NCI-H2107 (cell line): ENCODE data around the gene ASPDH.

Experiments
- DNase-seq: peaks from one replicate; lab custom pipeline; 2025; lab: John Stamatoyannopoulos, UW

ASPDH gene

DNA sequence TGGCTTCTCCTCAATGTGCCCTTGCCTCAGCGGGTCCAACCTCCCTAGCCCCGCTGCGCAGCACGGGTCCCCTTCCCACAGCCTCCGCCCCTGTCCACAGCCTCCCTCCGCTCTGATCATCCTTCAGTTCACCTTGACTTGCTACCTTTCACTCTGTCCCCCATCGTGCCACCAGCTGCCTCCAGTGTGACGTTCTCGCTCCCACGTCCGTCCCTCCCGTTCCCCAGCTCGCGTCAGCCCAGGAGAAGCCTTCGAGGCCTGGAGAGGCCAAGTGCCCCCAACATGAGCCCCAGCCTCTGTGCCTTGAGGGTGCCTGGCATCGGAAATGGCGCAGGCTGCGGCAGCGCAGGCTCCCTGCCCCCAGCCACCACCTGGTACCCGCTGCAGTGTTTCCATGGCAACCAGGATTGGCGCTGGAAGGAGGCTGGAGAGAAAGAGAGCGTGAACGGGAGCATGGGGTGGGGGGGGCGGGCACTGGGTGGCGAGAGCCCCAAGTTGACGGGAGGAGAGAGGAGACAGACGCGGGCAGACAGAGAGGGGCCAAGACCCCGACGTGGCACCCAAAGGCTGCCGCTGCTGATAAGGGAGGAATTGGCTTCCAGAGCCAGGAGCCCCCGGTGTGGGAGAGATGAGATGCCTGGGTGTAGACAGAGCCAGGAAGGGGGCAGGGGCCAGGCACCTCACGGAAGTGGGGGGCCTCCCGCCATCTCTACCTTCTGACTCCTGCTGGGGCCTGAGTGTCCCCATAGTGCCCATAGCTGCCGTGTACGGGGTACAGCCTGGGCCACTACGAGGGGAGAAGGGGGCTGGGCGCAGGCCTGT, 844 bp upstream of the ASPDH start:
- no peak for DNase-seq

GRCh38 chr19:50512999-50513745, 541 bp downstream of the ASPDH start:
- DNase-seq = no peak

GRCh38 chr19:50512112-50512998, 1.4 kb downstream of the ASPDH start:
- no peak for DNase-seq

DNA sequence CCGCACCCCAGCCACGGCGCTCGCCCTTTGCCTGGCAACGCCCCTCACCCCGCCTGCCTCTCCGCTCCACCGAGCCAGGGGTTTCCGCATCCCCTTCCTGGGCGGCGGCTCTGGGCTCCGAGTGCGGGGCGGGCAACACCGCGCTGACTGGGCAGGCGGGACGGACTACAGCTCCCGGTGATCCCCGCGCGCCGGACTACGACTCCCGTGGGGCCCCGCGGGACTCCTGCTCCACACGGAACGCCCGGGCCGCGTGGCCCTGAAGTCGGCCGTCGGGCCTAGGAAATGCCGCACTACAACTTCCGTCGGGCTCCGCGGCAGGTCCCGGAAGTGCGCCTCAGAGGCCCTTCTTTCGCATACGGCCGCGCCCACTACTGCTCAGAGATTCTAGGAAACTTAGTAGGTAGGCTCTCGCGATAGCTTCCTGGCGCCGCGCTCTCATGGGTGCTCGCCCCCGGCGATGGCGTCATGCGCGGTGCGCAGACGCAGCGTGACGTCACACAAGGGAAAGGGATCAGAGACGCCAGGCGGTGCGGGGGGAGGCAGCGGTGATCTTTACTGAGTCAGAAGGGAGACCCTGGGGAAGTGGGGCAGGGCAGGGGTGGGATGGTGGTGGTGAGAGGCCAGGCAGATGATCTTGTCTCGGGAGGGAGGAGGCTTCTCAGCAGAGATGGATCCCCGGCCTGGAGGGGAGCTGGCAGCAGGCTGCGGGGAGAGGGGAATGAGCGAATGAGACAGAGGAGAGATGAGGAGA, 2.5 kb downstream of the ASPDH start, which contains the start of gene JOSD2:
Gene JOSD2 (minus strand): TSS at position 123 of the 754 bp plus-strand sequence. CDS start 760 bp downstream, outside the sequence.
- peak; percentile 97 for DNase-seq

DNA sequence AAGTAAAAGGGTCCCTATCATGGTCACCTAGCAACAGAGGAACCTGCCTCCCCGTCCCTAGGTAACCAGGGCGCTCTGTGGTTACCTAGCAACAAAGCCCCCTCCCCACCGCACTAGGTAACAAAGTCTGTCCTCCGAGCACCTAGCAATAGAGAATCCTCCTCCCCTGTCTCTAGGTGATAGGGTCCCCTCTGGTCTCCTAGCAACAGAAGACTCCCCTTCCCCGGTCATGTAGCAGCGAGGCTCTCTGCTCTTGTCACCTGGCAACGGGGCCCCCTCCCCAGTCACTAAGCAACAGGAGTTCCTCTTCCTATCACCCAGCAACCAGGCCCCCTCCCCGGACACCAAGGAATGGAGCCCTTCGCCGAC, 3.0 kb downstream of the ASPDH start:
- DNase-seq = no peak

GRCh38 chr19:50510121-50510670, 3.5 kb downstream of the ASPDH start:
- no peak for DNase-seq

DNA sequence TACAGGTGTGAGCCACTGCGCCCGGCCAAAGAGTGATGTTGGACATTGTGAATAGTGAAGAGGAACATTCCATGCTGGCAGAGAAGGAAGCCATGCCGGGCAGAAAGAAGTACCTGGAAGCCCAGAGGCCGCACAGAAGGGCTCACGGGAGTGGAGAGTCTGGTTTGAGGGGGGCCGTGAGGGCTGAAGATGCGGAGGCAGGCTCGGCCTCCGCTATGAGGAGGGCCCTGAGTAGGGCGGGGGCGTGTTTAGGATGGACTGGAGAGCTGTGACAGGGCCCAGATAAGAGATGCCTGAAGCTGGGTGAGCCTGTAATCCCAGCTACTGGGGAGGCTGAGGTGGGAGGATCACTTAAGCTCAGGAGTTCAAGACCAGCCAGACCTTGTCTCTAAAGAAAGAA, 4.3 kb downstream of the ASPDH start:
- no peak for DNase-seq

GRCh38 chr19:50508843-50509190, 4.9 kb downstream of the ASPDH start:
- no peak for DNase-seq

DNA sequence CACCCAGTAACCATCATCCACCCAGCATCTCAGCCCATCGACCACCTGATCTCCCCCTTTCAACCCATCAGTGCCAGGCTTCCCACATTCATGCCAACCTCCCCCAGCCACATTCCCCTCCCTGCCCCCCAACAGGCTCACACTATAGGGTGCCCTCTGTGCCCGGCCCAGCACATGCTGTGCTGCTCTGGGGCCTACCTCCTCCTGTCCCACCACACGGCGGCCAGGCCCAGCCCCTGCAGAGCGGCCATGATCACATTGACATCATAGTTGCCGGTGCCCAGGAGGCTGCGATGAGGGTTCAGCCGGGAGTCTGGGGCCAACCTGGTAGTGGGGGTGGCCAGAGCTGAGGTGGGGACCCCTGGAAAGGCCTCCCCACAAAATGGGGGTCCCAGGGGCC, 6.3 kb downstream of the ASPDH start:
- no peak for DNase-seq

GRCh38 chr19:50506700-50507099, 7.0 kb downstream of the ASPDH start:
- no peak for DNase-seq

GRCh38 chr19:50505856-50506611, 7.7 kb downstream of the ASPDH start:
- DNase-seq = no peak

DNA sequence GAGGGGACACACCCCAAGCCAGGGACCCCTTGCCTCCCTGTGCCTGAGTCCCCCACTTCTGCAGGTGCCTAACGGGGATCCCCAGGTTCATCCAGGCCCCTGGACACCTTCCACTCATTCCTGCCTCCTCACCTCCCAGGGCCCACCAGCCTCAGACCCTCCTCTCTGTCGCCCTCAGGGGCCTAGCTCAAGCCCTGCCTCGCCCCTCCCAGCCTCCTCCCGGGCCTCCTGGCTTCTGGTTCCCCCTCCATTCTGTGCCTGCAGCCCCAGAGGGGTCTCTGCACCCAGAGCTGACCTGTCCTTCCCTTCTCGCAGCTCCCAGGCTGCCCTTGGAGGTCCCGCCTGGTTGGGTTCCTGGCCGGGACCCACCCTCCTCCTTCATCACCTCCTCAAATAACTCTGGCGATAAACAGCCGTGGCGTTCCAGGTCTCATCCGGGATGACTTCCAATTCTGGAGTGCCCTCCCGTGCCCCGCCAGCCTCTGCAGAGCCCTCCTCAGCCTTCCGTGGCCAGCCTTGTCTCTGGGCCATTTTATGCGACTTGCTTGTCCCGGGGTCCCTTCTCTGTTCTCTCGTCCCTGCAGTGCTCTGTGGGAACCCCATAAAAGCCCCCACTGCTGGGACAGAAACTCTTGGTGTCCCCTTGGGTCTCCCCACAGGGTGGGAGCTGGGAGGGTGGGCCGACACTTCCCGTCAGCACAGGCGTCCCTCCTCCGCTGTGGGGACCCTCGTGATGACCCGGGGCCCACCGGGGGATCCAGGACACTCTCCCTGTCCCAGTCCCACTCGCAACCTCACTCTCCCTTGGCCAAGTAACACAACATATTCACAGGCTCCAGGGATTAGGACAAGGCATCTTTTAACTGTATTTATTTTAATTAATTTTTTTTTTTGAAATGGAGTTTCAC, 11.9 kb downstream of the ASPDH start:
- DNase-seq = no peak

GRCh38 chr19:50501186-50501567, 12.5 kb downstream of the ASPDH start:
- DNase-seq = no peak

DNA sequence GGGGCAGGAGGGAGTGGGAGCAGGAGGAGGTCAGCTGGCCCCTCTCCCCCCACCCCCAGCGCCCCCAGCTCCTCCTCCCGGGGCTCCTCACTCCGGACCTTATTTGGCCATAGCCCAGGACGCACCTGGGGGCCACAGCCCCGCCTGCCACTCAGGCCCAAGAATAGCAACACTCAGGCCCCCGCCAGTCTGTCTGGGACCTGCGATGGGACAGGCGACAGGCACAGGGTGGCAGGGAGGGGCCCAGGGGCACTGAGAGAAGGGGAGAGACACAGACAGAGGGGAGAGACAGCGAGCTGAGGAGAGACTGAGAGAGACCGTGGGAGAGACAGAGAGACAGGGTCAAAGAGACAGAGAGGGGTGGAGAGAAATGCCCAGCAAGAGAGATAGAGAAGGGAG, 13.0 kb downstream of the ASPDH start:
- DNase-seq = no peak

GRCh38 chr19:50500060-50500752, 13.5 kb downstream of the ASPDH start:
- no peak for DNase-seq

DNA sequence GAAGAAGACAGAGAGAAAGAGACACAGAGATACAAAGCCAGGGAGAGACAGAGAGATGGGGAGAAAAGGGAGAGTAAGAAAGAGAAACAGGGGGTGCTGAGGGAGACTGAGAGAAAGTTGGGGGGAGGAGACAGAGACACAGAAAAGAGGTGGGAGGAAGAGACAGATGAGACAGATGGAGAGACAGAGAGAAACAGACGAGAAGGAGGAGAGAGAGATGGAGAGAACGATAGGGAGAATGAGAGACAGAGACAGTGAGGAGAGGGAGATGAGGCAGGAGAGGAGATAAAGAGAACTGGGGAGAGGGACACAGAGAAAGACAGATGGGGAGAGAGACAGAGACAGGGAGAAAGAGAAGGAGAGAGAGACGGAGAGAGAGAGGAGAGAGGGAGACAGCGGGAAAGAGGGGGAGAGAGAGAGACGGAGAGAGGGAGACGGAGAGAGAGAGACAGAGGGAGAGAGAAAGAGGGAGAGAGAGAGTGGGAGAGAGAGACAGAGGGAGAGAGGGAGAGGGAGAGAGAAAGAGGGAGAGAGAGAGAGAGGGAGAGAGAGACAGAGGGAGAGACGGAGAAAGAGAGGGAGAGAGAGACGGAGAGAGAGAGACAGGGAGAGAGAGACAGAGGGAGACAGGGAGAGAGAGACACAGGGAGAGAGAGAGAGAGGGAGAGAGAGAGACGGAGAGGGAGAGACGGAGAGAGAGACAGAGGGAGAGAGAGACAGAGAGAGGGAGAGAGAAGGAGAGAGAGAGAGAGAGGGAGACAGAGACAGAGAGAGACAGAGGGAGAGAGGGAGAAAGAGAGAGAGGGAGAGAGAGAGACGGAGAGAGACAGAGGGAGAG, 15.3 kb downstream of the ASPDH start:
- no peak for DNase-seq

- no peak for DNase-seq
Measured at GRCh38 chr19:50497022-50497405, 16.7 kb downstream of the ASPDH start.
